Measurements from ENCODE around the gene GCKR.

DNA sequence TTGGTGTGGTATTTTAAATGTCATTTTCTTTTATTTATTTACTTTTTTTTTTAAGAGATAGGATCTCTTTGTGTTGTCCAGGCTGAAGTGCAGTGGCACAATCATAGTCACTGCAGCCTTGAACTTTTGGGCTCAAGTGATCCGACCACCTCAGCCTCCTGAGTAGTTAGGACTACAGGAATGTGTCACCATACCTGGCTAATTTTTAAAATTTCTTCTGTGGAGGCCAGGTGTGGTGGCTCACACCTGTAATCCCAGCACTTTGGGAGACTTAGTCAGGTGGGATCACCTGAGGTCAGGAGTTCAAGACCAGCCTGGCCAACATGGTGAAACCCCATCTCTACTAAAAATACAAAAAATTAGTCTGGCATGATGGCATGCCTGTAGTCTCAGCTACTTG, 52.7 kb downstream of the GCKR start:
- TF ChIP-seq CTCF (conservative IDR thresholded peaks at IDR 0.05; ENCODE audit: low read depth, low read length) (no peak), EZH2 (IDR thresholded peaks at IDR 0.05; ENCODE audit: borderline replicate concordance, low read depth, low read length, poor library complexity, severe bottlenecking) (no peak)

Measured in A673 (cell line).